ENCODE data around the gene PRELID1. TPM values are rescaled to one million over a fixed set of nuclear protein-coding genes. Genes with fewer than 3 reads are reported as not detected.

PRELID1 gene
- total RNA-seq, 2 experiments from 2014 or later, result 173 to 228 TPM

- peaks cover 46% of the 10 kb centered on the region for H3K36me3 Mint-ChIP-seq
- H3K27me3 Mint-ChIP-seq, result no peaks in the 10 kb centered on the region
- H3K4me3 Mint-ChIP-seq, result no peak overlapping the region
- ATAC-seq (no peak), DNase-seq (no peak)
- H3K9me3 Mint-ChIP-seq (ENCODE audit: low read depth), result no peaks in the 10 kb centered on the region
- peaks cover 17% of the 10 kb centered on the region for H3K4me1 Mint-ChIP-seq
- H3K27ac Mint-ChIP-seq, result no peak overlapping the region
- CTCF ChIA-PET, result interaction anchor here (1.0 to 1.4 kb wide), 2 partner anchors 18 to 22 kb away, joined by 3 read pairs; no protein-coding TSS in a partner anchor
Observed at GRCh38 chr5:177288191-177288590, 15.4 kb upstream of the PRELID1 start.

GRCh38 chr5:177290816-177291596, 12.6 kb upstream of the PRELID1 start:
- peaks cover 33% of the 10 kb centered on the region for H3K4me1 Mint-ChIP-seq
- ATAC-seq (no peak), DNase-seq (no peak)
- H3K36me3 Mint-ChIP-seq, result peaks cover 56% of the 10 kb centered on the region
- H3K27me3 Mint-ChIP-seq, result no peaks in the 10 kb centered on the region
- CTCF ChIA-PET, result interaction anchor here (0.6 to 1.2 kb wide), 2 partner anchors 165 kb away, joined by 3 read pairs; no protein-coding TSS in a partner anchor
- H3K27ac Mint-ChIP-seq, result no peak overlapping the region
- H3K9me3 Mint-ChIP-seq (ENCODE audit: low read depth), result no peaks in the 10 kb centered on the region
- no peak overlapping the region for H3K4me3 Mint-ChIP-seq

- no peaks in the 10 kb centered on the region for H3K27me3 Mint-ChIP-seq
- no peak overlapping the region for H3K4me3 Mint-ChIP-seq
- CTCF ChIA-PET, result no interaction called here
- DNase-seq, result no peak
- H3K27ac Mint-ChIP-seq, result no peak overlapping the region
- peaks cover 58% of the 10 kb centered on the region for H3K36me3 Mint-ChIP-seq
- H3K4me1 Mint-ChIP-seq, result peaks cover 35% of the 10 kb centered on the region
- no peak for ATAC-seq
- H3K9me3 Mint-ChIP-seq (ENCODE audit: low read depth), result no peaks in the 10 kb centered on the region
Observed at GRCh38 chr5:177291735-177292134, 11.9 kb upstream of the PRELID1 start.

- no peaks in the 10 kb centered on the region for H3K9me3 Mint-ChIP-seq (ENCODE audit: low read depth)
- peaks cover 64% of the 10 kb centered on the region for H3K36me3 Mint-ChIP-seq
- peaks cover 53% of the 10 kb centered on the region for H3K4me1 Mint-ChIP-seq
- no peak overlapping the region for H3K27ac Mint-ChIP-seq
- DNase-seq, result no peak
- ATAC-seq, result no peak
- CTCF ChIA-PET, result interaction anchor here (0.9 to 1.7 kb wide), 5 partner anchors 10 to 181 kb away, joined by 3 to 5 read pairs (median 3); partner anchors contain the start of genes PRELID1 and RAB24
- H3K27me3 Mint-ChIP-seq, result no peaks in the 10 kb centered on the region
- no peak overlapping the region for H3K4me3 Mint-ChIP-seq
Observed at GRCh38 chr5:177293819-177294581, 9.6 kb upstream of the PRELID1 start.

- ATAC-seq (no peak), DNase-seq (no peak)
- H3K9me3 Mint-ChIP-seq (ENCODE audit: low read depth), result no peaks in the 10 kb centered on the region
- peaks cover 59% of the 10 kb centered on the region for H3K4me1 Mint-ChIP-seq
- H3K4me3 Mint-ChIP-seq, result no peak overlapping the region
- H3K36me3 Mint-ChIP-seq, result peaks cover 61% of the 10 kb centered on the region
- CTCF ChIA-PET, result interaction anchor here (1.5 to 1.7 kb wide), 2 partner anchors 15 to 161 kb away, joined by 3 to 5 read pairs; no protein-coding TSS in a partner anchor
- H3K27ac Mint-ChIP-seq, result peak overlapping the region; percentile 18
- H3K27me3 Mint-ChIP-seq, result no peaks in the 10 kb centered on the region
Observed at GRCh38 chr5:177294632-177295031, 9.0 kb upstream of the PRELID1 start.

GRCh38 chr5:177295924-177296323, 7.7 kb upstream of the PRELID1 start:
- Mint-ChIP-seq H3K4me3 (peak overlapping the region; percentile 6), H3K4me1 (peaks cover 69% of the 10 kb centered on the region), H3K36me3 (peaks cover 64% of the 10 kb centered on the region), H3K27me3 (no peaks in the 10 kb centered on the region), H3K27ac (peak overlapping the region; percentile 82), H3K9me3 (ENCODE audit: low read depth) (no peaks in the 10 kb centered on the region)
- no peak for DNase-seq
- ATAC-seq, result no peak
- CTCF ChIA-PET, result interaction anchor here (0.8 to 1.8 kb wide), 7 partner anchors 14 to 225 kb away, joined by 3 to 8 read pairs (median 3); no protein-coding TSS in a partner anchor

- H3K27me3 Mint-ChIP-seq, result no peaks in the 10 kb centered on the region
- no peak overlapping the region for H3K4me3 Mint-ChIP-seq
- ATAC-seq (peak; percentile 15), DNase-seq (no peak)
- H3K4me1 Mint-ChIP-seq, result peaks cover 72% of the 10 kb centered on the region
- peak overlapping the region; percentile 82 for H3K27ac Mint-ChIP-seq
- peaks cover 67% of the 10 kb centered on the region for H3K36me3 Mint-ChIP-seq
- no peaks in the 10 kb centered on the region for H3K9me3 Mint-ChIP-seq (ENCODE audit: low read depth)
- CTCF ChIA-PET, result interaction anchor here (0.8 to 1.8 kb wide), 7 partner anchors 13 to 225 kb away, joined by 3 to 8 read pairs (median 3); no protein-coding TSS in a partner anchor
Observed at GRCh38 chr5:177296581-177296980, 7.0 kb upstream of the PRELID1 start.

- H3K36me3 Mint-ChIP-seq, result peaks cover 63% of the 10 kb centered on the region
- CTCF ChIA-PET, result interaction anchor here (1.0 to 4.9 kb wide), 5 partner anchors 12 to 186 kb away, joined by 3 to 34 read pairs (median 5); no protein-coding TSS in a partner anchor
- H3K27ac Mint-ChIP-seq, result no peak overlapping the region
- no peaks in the 10 kb centered on the region for H3K27me3 Mint-ChIP-seq
- no peak for ATAC-seq
- H3K9me3 Mint-ChIP-seq (ENCODE audit: low read depth), result no peaks in the 10 kb centered on the region
- peaks cover 78% of the 10 kb centered on the region for H3K4me1 Mint-ChIP-seq
- H3K4me3 Mint-ChIP-seq, result no peak overlapping the region
- DNase-seq, result no peak
Observed at GRCh38 chr5:177297922-177298321, 5.7 kb upstream of the PRELID1 start.

- CTCF ChIA-PET, result interaction anchor here (0.6 to 4.9 kb wide), 6 partner anchors 10 to 186 kb away, joined by 3 to 34 read pairs (median 4); partner anchors contain the start of gene LMAN2
- no peaks in the 10 kb centered on the region for H3K27me3 Mint-ChIP-seq
- H3K4me3 Mint-ChIP-seq, result no peak overlapping the region
- no peak for ATAC-seq
- H3K36me3 Mint-ChIP-seq, result peaks cover 57% of the 10 kb centered on the region
- no peaks in the 10 kb centered on the region for H3K9me3 Mint-ChIP-seq (ENCODE audit: low read depth)
- peaks cover 77% of the 10 kb centered on the region for H3K4me1 Mint-ChIP-seq
- no peak for DNase-seq
- peak overlapping the region; percentile 77 for H3K27ac Mint-ChIP-seq
Observed at GRCh38 chr5:177299697-177300096, 3.9 kb upstream of the PRELID1 start.

GRCh38 chr5:177300236-177300880, 3.2 kb upstream of the PRELID1 start:
- peaks cover 77% of the 10 kb centered on the region for H3K4me1 Mint-ChIP-seq
- H3K27ac Mint-ChIP-seq, result peak overlapping the region; percentile 94
- peak overlapping the region; percentile 64 for H3K4me3 Mint-ChIP-seq
- H3K36me3 Mint-ChIP-seq, result peaks cover 58% of the 10 kb centered on the region
- CTCF ChIA-PET, result interaction anchor here (1.3 to 4.9 kb wide), 7 partner anchors 9 to 188 kb away, joined by 3 to 34 read pairs (median 7); partner anchors contain the start of gene LMAN2
- H3K9me3 Mint-ChIP-seq (ENCODE audit: low read depth), result no peaks in the 10 kb centered on the region
- DNase-seq, result peak; percentile 86
- ATAC-seq, result peak; percentile 64
- H3K27me3 Mint-ChIP-seq, result no peaks in the 10 kb centered on the region

- ATAC-seq (no peak), DNase-seq (no peak)
- Mint-ChIP-seq H3K27ac (peak overlapping the region; percentile 94), H3K4me1 (peaks cover 77% of the 10 kb centered on the region), H3K4me3 (peak overlapping the region; percentile 64), H3K9me3 (ENCODE audit: low read depth) (no peaks in the 10 kb centered on the region), H3K36me3 (peaks cover 59% of the 10 kb centered on the region), H3K27me3 (no peaks in the 10 kb centered on the region)
- CTCF ChIA-PET, result interaction anchor here (0.7 to 4.9 kb wide), 8 partner anchors 9 to 190 kb away, joined by 3 to 34 read pairs (median 6); no protein-coding TSS in a partner anchor
Observed at GRCh38 chr5:177300951-177301350, 2.6 kb upstream of the PRELID1 start.

GRCh38 chr5:177301503-177302165, 2.0 kb upstream of the PRELID1 start:
- H3K36me3 Mint-ChIP-seq, result peaks cover 63% of the 10 kb centered on the region
- no peak for DNase-seq

More at GRCh38 chr5:177301503-177302165, 2.0 kb upstream of the PRELID1 start:
- CTCF ChIA-PET, result interaction anchor here (0.7 to 4.9 kb wide), 8 partner anchors 8 to 191 kb away, joined by 3 to 34 read pairs (median 6); no protein-coding TSS in a partner anchor
- no peak for ATAC-seq
- peaks cover 77% of the 10 kb centered on the region for H3K4me1 Mint-ChIP-seq
- peak overlapping the region; percentile 94 for H3K27ac Mint-ChIP-seq
- peak overlapping the region; percentile 89 for H3K4me3 Mint-ChIP-seq
- no peaks in the 10 kb centered on the region for H3K27me3 Mint-ChIP-seq
- no peaks in the 10 kb centered on the region for H3K9me3 Mint-ChIP-seq (ENCODE audit: low read depth)

Data from activated CD8-positive, alpha-beta memory T cell treated with anti-CD3 and anti-CD28 coated beads, Interleukin-2, amount 10 ng/mL, durations not matched to agents 7 days and 5 days (primary cell).